GM23248 (cell line): Measurements from ENCODE around the gene MAML2.

Experiments
- EZH2 ChIP-seq: fragments of 200-600 bp; sonication (generic); IDR thresholded peaks from 2 replicates; pipeline ENCODE4 v1.6.1; 2018; ENCODE audit warnings: antibody characterized with exemption, mild to moderate bottlenecking; ENCODE audit not compliant: insufficient read depth, poor library complexity, severe bottlenecking
- EZH2phosphoT487 ChIP-seq: fragments of 200-600 bp; sonication (generic); IDR thresholded peaks from 2 replicates; pipeline ENCODE4 v1.6.1; 2018; ENCODE audit warnings: antibody characterized with exemption, moderate library complexity, mild to moderate bottlenecking, low read depth; ENCODE audit not compliant: insufficient read depth

DNA sequence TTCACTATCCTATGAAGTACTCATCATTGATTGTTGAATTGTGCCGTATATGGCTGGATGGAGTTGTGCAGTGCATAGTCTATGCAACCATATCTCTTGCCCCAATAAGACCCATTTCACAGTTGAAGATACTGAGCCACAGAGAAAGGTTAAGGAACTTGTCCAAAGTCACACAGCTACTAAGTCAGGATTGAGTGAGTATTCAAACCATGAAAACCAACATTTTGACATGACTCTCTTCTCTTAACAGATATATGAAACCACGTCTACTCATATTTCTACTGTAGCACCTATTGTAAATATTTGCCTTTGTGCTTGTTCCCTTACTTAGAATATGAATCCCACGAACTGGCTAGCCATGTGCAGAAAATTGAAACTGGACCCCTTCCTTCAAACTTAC lies 58.1 kb downstream of the MAML2 start:
- TF ChIP-seq EZH2 (no peak), EZH2phosphoT487 (no peak)
